NK-92 (cell line): ENCODE measurements around the gene PRKD1.

Source experiments
- DNase-seq: peaks from one replicate; lab custom pipeline; 2025; ENCODE audit not compliant: unreplicated experiment; lab: John Stamatoyannopoulos, UW

Gene PRKD1

DNA sequence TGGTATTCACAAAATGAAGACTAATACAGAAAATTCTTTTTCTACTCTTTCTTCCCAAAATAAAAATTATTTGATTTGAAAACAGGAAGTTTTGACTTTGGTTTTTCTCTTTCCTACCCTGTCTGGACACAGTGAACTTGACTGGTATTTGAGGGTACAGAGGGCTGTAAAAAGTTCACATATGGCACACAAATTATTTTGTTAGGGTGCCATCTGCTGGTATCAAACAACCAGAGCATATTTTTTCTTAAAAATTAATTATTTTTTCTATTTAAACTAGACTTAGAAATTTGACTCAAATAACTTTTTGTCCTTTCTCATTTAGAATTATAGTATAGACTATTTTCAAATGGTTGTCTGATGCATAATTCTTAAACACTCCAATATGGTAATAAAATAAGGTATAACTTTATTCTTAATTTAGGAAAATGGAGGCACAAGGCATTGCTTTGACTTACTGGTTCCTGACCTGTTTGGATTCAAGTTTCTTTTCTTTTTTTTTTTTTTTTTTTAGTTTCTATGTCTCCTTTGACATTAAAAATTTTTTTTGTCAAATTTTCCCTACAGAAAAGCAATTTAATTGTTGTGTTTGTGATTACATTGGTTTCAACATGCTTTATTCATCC lies 390.6 kb downstream of the PRKD1 start:
- no peak for DNase-seq

DNA sequence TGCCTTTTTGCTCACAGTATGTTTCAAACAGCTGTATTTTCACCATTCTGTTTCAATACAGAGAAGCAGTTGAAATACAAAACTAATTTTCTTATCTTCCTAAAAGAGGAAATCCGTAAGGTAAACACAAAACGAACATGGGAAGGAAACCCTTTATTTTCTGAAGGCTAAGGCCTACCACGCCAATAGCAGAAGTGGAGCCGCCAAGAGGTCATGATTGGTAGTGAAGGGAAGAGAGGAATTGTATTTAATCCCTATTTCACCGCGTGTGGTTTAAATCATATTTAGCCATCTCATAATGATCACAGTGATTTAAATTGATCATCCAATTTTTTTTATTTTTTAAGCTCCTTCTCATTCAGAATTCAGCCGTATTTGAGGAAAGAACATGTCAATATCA lies 398.2 kb downstream of the PRKD1 start:
- DNase-seq: no peak

DNA sequence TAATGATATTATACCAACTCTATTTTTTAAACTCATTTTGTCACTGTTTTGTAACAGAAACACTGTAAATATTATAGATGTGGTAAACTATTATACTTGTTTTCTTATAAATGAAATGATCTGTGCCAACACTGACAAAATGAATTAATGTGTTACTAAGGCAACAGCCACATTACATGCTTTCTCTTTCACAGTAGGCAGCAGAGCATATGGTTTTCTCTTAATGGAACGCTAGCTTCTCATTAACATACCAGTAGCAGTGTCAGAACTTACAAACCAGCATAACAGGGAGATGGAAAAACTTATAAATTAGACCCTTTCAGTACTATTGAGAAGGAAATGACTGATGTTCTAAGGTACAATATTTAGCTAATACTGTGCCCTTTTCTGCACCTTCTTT lies 398.8 kb downstream of the PRKD1 start:
- DNase-seq: no peak

GRCh38 chr14:29527286-29527685 lies 400.4 kb downstream of the PRKD1 start:
- DNase-seq: no peak
